Keratinocyte (primary cell): ENCODE measurements around the gene SFXN2. TPM values are rescaled to one million over a fixed set of nuclear protein-coding genes. Genes with fewer than 3 reads are reported as not detected.

Experiments
- DNase-seq: peaks from one replicate; pipeline ENCODE4 v3.0.0-alpha.2; 2011; ENCODE audit warnings: low read depth, missing footprints, low spot score
- FAIRE-seq: peaks from 2 replicates; lab custom pipeline; 2011; peaks lifted over from hg19 to GRCh38; lab: Jason Lieb, UNC
- H2AFZ ChIP-seq: 2 replicates; pipeline ENCODE4 v1.6.0; 2012; ENCODE audit warnings: low read length, control low read depth, inconsistent platforms; ENCODE audit not compliant: control insufficient read depth
- H3K27ac ChIP-seq: 2 replicates; pipeline ENCODE4 v1.5.1; 2011; ENCODE audit warnings: low read length; ENCODE audit not compliant: control insufficient read depth, insufficient read depth
- H3K27me3 ChIP-seq: 3 replicates; pipeline ENCODE4 v1.6.0; 2011; ENCODE audit warnings: low read length; ENCODE audit not compliant: control insufficient read depth, insufficient read depth; ENCODE audit errors: extremely low read depth
- H3K36me3 ChIP-seq, 2 experiments: 2 replicates in 1 of 2; 3 replicates in 1 of 2; pipeline ENCODE4 v1.5.1; 2011; ENCODE audit warnings: low read length in 2 of 2, mild to moderate bottlenecking in 1 of 2; ENCODE audit not compliant: control insufficient read depth in 2 of 2, insufficient read depth in 2 of 2; ENCODE audit errors: extremely low read depth in 1 of 2
- H3K4me1 ChIP-seq: 3 replicates; pipeline ENCODE4 v1.5.1; 2011; ENCODE audit warnings: low read length; ENCODE audit not compliant: control insufficient read depth, insufficient read depth; ENCODE audit errors: extremely low read depth
- H3K4me2 ChIP-seq: 3 replicates; pipeline ENCODE4 v1.6.0; 2011; ENCODE audit warnings: low read depth, low read length; ENCODE audit not compliant: control insufficient read depth, insufficient read depth; ENCODE audit errors: extremely low read depth
- H3K4me3 ChIP-seq, 3 experiments: fragments of 200-600 bp in 1 of 3; sonication (generic) in 1 of 3; 2 replicates in 2 of 3; 3 replicates in 1 of 3; pipeline ENCODE4 v1.5.1; 2011 to 2016; ENCODE audit warnings: low read length in 3 of 3, mild to moderate bottlenecking in 3 of 3, control low read depth in 2 of 3, inconsistent platforms in 1 of 3, low read depth in 1 of 3, mixed read lengths in 1 of 3, mixed run types in 1 of 3, moderate library complexity in 1 of 3; ENCODE audit not compliant: control insufficient read depth in 2 of 3, insufficient read depth in 2 of 3; ENCODE audit errors: extremely low read depth in 1 of 3
- H3K79me2 ChIP-seq: 2 replicates; pipeline ENCODE4 v1.6.0; 2012; ENCODE audit warnings: low read length; ENCODE audit not compliant: control insufficient read depth, insufficient read depth
- H3K9ac ChIP-seq: 3 replicates; pipeline ENCODE4 v1.6.0; 2011; ENCODE audit warnings: low read length; ENCODE audit not compliant: control insufficient read depth, insufficient read depth; ENCODE audit errors: extremely low read depth
- H3K9me1 ChIP-seq: 3 replicates; pipeline ENCODE4 v1.6.0; 2011; ENCODE audit warnings: low read length; ENCODE audit not compliant: control insufficient read depth, insufficient read depth; ENCODE audit errors: extremely low read depth
- H3K9me3 ChIP-seq: 2 replicates; pipeline ENCODE4 v1.5.1; 2012; ENCODE audit warnings: low read depth, low read length; ENCODE audit not compliant: control insufficient read depth
- H4K20me1 ChIP-seq: 3 replicates; pipeline ENCODE4 v1.6.0; 2011; ENCODE audit warnings: low read length; ENCODE audit not compliant: control insufficient read depth, insufficient read depth; ENCODE audit errors: extremely low read depth
- EZH2 ChIP-seq: IDR thresholded peaks from one replicate; pipeline ENCODE4 v1.6.1; 2012; ENCODE audit warnings: inconsistent platforms, mild to moderate bottlenecking, low read length, moderate library complexity
- dilution Hi-C: fragments of 300-500 bp; cut with MboI; formaldehyde crosslinking; loops from one replicate; pipeline ENCODE4 v1.7.0; 2020; ENCODE audit warnings: low sequenced_read_pairs; ENCODE audit not compliant: extremely low pct_ligation_motif_present
- polyA plus RNA-seq, 5 experiments: library from polyadenylated mRNA; depleted of rRNA in 3 of 5; stranded (reverse) in 3 of 5; stranded (forward) in 1 of 5; unstranded in 1 of 5; fragments of >200 nt; gene quantifications; 1 replicate in 1 of 5; 2 replicates in 3 of 5; 3 replicates in 1 of 5; pipeline versions ENCODE4 v1.2.1 to v1.2.3, GENCODE V29; 2011 to 2012; ENCODE audit warnings: missing spikeins in 2 of 5, low read depth in 1 of 5, low replicate concordance in 1 of 5
- TF ChIP-seq, protein P1 (sequence below), 3 experiments: IDR thresholded peaks in 1 of 3; conservative IDR thresholded peaks in 1 of 3; optimal IDR thresholded peaks in 1 of 3; 2 replicates in 2 of 3; 3 replicates in 1 of 3; pipeline versions ENCODE3 to v1.5.1; 2011; ENCODE audit warnings: low read length in 3 of 3, mild to moderate bottlenecking in 3 of 3, moderate library complexity in 2 of 3, control low read depth in 1 of 3, inconsistent platforms in 1 of 3; ENCODE audit not compliant: insufficient read depth in 2 of 3; ENCODE audit errors: extremely low read depth in 1 of 3

Gene SFXN2
- polyA plus RNA-seq, 1 donor (not counting 4 experiments of a cell fraction or from before 2014, with no cell fraction given): 5.0 TPM

DNA sequence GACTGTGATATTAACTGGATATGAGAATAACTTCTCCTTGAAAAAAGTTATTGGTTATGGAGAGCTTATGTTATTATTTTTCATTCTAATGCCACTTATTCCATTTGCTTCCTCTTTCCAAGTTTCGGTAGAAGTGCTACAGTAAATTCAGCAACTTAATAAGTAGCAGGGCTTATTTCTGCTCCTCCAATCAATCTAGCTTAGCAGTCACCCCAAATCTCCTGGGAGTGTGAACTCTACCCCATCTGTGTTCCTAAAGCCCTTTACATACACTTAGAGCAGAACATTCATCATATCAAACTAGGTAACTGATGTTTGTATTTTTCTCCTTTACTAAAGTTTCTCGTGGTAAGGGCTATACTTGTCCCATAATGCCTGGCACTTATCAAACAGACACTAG, 8.9 kb upstream of the SFXN2 start:
- H3K4me1 ChIP-seq: peaks cover 1% of the 10 kb centered on the region
- no peak for TF ChIP-seq EZH2
- TF ChIP-seq, protein P1, sequence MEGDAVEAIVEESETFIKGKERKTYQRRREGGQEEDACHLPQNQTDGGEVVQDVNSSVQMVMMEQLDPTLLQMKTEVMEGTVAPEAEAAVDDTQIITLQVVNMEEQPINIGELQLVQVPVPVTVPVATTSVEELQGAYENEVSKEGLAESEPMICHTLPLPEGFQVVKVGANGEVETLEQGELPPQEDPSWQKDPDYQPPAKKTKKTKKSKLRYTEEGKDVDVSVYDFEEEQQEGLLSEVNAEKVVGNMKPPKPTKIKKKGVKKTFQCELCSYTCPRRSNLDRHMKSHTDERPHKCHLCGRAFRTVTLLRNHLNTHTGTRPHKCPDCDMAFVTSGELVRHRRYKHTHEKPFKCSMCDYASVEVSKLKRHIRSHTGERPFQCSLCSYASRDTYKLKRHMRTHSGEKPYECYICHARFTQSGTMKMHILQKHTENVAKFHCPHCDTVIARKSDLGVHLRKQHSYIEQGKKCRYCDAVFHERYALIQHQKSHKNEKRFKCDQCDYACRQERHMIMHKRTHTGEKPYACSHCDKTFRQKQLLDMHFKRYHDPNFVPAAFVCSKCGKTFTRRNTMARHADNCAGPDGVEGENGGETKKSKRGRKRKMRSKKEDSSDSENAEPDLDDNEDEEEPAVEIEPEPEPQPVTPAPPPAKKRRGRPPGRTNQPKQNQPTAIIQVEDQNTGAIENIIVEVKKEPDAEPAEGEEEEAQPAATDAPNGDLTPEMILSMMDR (optimal IDR thresholded peaks at IDR 0.05 in 1 of 3, IDR thresholded peaks at IDR 0.05 in 1 of 3, conservative IDR thresholded peaks at IDR 0.05 in 1 of 3; ENCODE audit: extremely low read depth in 1 of 3, insufficient read depth in 2 of 3, low read length in 3 of 3): no peak
- H2AFZ ChIP-seq: no peak overlapping the region
- no peak overlapping the region for H3K9ac ChIP-seq
- H3K27ac ChIP-seq: no peak overlapping the region
- H3K27me3 ChIP-seq: no peaks in the 10 kb centered on the region
- no peaks in the 10 kb centered on the region for H3K36me3 ChIP-seq
- dilution Hi-C loops: no loop called here
- no peaks in the 10 kb centered on the region for H4K20me1 ChIP-seq
- no peaks in the 10 kb centered on the region for H3K79me2 ChIP-seq
- H3K9me1 ChIP-seq: no peaks in the 10 kb centered on the region
- FAIRE-seq (no peak), DNase-seq (no peak)
- H3K9me3 ChIP-seq: no peaks in the 10 kb centered on the region
- H3K4me3 ChIP-seq: no peak overlapping the region
- H3K4me2 ChIP-seq: no peak overlapping the region

DNA sequence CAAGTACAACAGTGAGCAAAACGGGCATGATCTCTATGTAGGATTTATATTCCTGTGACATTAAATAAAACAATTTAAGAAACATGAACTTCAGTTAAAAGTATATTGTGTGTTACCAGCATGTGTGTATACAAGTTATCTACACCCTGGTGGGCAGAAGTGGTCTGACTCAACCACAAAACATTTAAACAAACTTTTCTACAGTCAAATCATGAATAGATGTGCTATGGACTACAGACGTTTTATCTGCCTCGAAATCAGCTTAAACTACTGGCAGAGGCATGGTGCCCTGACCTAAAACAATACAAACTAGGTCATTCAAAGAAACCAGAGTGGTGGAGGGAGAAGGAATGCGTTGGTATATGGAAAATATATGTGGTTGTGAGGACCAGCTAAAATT, 3.8 kb upstream of the SFXN2 start:
- Histone ChIP-seq H3K4me2 (no peak overlapping the region), H3K27me3 (no peaks in the 10 kb centered on the region), H3K4me1 (peaks cover 14% of the 10 kb centered on the region), H3K4me3 (no peak overlapping the region), H2AFZ (no peak overlapping the region), H3K9me3 (no peaks in the 10 kb centered on the region), H3K79me2 (peaks cover 16% of the 10 kb centered on the region), H4K20me1 (no peaks in the 10 kb centered on the region), H3K9me1 (no peaks in the 10 kb centered on the region), H3K36me3 (no peaks in the 10 kb centered on the region), H3K27ac (no peak overlapping the region), H3K9ac (no peak overlapping the region)
- DNase-seq (no peak), FAIRE-seq (no peak)
- TF ChIP-seq EZH2: no peak
- TF ChIP-seq, protein P1 (optimal IDR thresholded peaks at IDR 0.05 in 1 of 3, IDR thresholded peaks at IDR 0.05 in 1 of 3, conservative IDR thresholded peaks at IDR 0.05 in 1 of 3; ENCODE audit: extremely low read depth in 1 of 3, insufficient read depth in 2 of 3, low read length in 3 of 3): no peak
- dilution Hi-C loops: no loop called here
